Hematopoietic multipotent progenitor cell treated with erythropoietin and hydrocortisone succinate and interleukin-3 and kit ligand, for 17 days (in vitro differentiated cells): ENCODE results near the gene ZIC2.

Experiments used
- DNase-seq: peaks from one replicate; pipeline ENCODE4 v3.0.0-alpha.2; 2015; ENCODE audit warnings: low spot score

ZIC2 gene

GRCh38 chr13:99974296-99974938, 7.2 kb upstream of the ZIC2 start:
- no peak for DNase-seq

- DNase-seq = no peak
Observed at GRCh38 chr13:99974939-99975561, 6.5 kb upstream of the ZIC2 start.

DNA sequence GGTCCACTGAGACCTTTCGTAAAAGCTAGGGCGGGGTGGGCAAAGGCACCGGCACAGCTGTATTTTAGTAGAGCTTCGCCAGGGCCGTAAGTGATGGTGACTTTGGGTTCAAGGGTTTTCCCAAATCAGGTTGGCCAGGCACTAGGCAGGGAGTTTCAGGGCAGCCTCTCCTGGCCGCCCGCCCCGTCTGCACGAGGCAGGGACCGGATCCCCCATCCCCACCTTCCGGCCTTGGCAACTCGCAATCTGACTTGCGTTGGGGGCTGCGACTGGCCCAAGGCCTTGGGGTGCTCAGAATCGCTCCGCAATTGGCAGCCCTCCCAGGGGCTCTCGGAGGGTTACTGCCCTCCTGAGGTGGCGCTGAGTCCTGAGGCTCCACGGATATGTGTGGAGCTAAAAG, 6.0 kb upstream of the ZIC2 start:
- DNase-seq = no peak

GRCh38 chr13:99976575-99976974, 5.0 kb upstream of the ZIC2 start:
- DNase-seq = no peak

DNA sequence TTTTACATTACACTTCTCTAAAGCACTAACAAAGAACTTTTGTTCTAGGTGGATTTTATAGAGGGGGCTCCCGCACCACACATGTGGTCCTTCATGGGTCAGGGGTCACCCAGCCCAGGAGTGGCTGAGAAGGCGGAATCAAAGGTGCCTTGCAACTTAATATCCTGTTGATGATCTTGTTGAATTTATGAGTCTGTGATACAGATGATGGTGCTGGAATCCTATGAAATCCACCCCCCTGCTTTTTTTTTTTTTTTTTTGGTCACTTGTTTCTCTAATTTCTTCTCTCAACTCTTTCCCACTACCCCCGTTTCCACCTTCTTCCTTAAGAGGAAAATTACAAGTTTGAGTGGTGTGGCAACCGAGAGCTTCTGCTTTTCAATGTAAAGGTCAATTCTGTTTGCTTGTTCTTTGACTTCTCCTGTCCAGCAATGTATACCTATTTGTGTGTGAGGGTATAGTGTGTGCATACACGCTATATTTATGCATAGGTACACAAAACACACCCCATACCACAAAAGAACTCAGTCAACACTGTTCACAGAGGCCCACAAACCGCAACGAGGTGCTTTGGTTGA, 4.2 kb upstream of the ZIC2 start:
- DNase-seq = no peak

DNA sequence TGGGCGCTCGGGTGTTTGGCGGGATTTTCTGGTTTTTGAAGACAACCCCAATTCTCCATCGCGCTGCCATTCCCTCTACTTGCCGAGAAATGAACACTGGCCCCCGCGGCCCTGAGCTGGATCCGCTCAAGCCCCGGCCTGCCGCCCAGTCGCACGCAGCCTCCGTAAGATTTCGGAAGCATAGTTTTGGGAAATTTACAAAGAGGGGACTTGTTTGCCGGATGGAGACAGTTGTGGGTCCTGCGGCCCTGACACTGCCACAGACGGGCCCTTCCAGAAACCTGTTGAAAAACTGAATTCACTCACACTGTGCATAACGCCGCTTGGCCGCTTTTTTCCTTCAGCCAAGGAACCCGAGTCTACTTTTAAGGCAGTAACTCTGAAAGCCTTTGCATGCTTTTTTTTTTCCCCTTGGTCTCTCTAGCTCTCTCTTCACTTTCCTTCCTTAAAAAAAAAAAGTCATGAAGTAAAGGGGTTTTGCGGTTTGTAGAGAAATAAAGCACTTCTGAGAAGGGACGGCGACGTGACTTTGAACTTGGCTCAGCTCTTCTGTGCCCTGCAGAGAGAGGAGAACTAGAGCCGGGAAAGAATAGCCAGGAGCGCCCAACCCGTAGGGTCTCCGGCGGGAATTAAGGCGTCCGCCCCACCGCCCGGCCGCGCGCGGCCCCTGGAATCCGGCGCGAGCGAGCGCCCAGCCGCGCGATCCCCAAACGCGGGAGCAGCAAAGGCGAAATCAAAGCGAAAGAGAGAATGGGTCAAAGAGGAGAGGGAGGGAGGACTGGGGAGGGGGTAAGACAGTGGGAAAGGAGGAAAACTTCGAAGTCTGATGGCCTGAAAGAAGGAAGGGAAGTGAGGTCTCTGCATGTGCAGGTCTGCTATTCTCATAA, 3.4 kb upstream of the ZIC2 start:
- DNase-seq = no peak

GRCh38 chr13:99978799-99979452, 2.7 kb upstream of the ZIC2 start:
- DNase-seq = no peak

- DNase-seq = no peak
Observed at GRCh38 chr13:99979453-99980200, 2.0 kb upstream of the ZIC2 start.

DNA sequence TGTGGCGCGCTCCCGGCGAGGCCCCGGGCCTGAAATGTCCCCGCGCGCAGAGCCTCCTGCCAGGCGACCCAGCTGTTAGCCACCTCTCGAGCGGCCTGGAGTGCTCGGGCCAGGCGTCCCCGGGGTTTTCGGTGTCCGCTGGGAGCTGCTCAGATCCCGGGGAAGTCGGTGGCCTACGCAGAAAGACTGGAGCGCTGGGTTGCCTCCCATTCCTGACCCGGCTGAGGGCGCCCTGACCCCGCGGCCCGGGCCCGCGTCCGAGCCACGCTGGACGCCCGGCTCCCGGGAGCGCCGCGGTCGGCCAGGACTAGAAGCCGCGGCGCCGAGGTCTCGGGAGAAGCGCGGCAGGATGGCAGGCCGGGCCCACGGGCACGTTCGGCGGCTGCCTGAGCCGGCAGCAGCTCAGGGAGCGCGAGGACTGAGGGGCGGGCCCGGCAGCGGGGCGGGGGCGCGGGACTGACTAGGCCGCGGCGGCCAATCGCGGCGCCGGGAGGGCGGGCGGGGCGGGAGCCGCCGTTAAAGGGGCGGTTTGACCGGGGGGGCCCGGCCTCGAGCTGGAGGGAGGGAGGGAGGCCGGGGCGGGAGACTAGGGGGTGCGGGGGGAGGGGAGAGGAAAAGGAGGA, 1.3 kb upstream of the ZIC2 start:
- no peak for DNase-seq

DNA sequence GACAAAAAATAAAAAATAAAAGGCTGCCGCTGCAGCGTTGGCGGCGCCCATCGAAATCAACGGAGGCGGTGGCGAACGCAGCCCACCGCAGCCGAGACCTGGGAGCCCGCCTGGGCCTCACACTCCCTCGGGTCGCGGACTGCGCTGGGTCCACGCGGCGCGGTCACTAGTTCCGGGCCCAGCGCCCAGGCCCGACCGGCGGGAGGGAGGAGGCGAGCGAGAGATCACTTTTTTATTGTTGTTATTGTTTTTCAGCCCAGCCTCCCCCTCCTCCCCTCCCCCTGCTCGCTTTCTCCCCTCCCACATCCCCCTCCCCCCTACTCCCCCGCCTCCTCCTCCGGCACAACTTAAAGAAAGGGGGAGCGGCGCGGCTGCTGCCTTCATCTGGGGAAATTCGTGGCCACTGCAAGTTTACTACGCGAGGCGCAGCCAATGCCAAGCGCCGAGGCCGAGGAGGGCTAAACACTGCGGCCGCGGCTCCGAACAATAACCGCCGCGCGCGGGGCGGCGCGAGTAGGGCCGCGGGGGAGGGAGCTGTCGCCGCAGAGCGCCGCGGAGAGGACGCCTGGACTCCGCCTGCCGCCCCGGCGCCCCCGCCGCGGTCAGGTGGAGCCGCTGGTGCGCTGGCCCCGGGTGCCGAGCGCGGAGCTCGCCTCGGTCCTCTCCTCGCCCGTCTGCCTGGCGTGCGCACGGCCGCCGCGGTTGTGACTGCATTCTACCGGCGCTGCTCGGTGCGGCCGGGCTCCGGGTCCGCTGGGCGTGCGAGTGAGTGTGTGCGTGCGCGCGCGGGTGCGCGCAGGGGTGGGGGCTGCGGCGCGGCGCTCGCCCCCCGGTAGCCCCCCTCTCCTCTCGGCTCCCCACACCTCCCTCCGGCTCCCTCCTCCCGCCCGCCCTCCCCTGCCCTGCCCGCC, 505 bp upstream of the ZIC2 start:
- no peak for DNase-seq

- DNase-seq = no peak
Observed at GRCh38 chr13:99982036-99982730, 599 bp downstream of the ZIC2 start.

GRCh38 chr13:99982731-99983498, 1.3 kb downstream of the ZIC2 start:
- no peak for DNase-seq

GRCh38 chr13:99983499-99984401, 2.2 kb downstream of the ZIC2 start:
- no peak for DNase-seq

GRCh38 chr13:99984461-99985240, 3.1 kb downstream of the ZIC2 start:
- DNase-seq = no peak

- DNase-seq = no peak
Observed at GRCh38 chr13:99985241-99985874, 3.8 kb downstream of the ZIC2 start.

DNA sequence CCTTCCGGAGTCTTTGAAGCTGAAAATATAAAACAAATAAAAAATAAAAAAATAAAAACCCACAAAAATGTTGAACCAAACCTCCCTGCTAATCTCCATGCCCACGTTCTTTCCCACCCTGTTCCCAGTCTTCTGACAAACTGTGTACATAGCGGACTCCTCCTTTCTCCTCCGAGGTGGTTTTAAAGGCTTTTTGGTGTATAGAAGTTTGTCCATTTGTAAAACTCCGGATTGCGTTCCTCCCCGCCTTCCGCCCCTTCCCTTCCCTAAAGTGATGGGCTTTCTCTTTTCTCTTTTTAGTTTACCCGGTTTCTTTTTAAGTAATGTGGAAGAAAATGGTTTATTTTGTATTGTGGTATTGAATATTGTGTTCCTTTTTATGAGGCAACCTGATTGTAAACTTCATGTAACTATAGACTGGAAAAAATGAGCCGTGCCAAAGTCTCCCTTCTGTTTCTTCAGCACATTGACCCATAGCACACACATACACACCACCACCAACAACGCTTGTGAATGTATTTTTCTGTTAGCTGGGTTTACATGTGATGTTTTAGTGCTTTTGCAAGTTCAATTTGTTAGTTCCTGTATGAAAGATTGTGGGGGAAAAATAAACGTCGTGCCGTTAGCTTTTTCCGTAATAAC, 4.4 kb downstream of the ZIC2 start:
- no peak for DNase-seq
